Activated CD8-positive, alpha-beta memory T cell treated with anti-CD3 and anti-CD28 coated beads, Interleukin-2, amount 50 U/mL, for 1 hour (primary cell): ENCODE data around the gene PTPRK.

Experiments
- DNase-seq: peaks from one replicate; pipeline ENCODE4 v3.0.0-alpha.2; 2020; ENCODE audit errors: extremely low read depth

The PTPRK gene

DNA sequence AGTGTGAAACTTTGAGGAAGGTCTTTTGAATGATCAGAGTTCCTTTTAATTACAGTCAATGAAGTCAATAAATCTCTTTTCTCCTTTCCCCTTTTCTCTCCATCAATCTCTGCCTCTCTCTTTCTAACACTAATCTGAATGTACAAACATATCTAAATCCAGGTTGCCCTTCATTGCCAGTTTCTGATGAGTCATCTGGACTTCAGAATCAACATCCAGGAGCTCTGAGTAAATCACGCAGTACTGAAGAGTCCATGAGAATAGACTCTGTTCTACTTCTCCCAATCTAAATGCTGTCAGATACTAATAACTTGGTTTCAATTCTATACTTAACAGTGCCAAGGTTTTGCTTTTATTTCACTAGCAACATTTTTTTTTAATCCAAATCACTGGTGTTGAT lies 380.9 kb downstream of the PTPRK start:
- no peak for DNase-seq

DNA sequence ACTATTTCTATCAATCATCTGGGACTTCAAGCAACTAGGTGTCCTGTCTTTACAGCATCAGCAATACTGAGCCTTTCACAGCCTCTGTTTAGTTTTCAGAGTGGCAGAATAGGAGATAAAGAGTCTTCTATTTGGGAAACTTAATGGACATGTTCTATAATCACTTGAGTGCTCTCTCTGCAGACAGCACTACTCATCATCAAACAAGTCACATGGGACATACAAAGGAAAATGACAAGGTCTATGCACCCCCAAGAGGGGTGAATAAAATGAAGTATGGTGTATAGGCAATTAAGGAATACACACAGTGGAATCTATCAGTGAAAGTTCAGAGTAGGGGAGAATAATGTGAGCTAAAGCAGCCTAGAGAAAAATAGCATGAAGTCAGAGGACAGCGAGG lies 381.7 kb downstream of the PTPRK start:
- no peak for DNase-seq

DNA sequence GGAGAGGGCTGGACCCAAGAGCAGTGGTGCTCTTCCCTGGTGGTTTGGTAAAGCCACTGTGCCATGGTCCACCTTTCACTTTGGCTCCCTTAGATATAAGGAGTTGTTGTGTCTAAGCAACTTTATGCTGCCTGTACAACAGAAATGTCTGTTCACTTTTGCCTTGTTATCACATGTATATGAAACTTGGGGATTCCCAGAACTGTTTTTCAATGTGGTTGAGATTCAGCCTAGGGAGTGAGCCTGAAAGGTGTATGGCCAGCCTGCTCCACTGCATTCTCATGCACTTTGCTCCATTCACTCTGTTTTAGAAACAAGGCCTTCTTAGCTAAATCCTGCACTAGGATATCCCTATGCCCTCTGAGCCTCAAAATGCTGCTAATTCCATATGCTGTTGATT lies 385.1 kb downstream of the PTPRK start:
- no peak for DNase-seq

DNA sequence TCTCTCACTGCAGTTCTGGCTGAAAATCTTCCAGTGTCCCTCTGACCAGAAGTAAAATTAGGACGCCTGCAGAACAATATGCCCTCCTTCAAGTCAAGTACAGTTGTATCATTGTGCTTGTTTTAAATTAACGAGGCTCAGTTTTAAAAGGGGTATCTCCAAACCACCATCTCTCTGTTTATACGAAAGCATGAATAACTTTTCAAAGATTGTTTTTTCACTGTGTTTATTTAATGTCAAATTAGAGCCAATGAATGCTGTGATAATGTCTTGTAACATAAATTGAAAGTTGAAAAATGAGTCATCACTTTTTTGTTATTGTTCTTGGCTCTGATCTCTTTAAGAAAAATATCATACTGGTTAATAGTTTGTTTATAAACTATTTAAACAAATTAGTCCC lies 388.8 kb downstream of the PTPRK start:
- DNase-seq = no peak

DNA sequence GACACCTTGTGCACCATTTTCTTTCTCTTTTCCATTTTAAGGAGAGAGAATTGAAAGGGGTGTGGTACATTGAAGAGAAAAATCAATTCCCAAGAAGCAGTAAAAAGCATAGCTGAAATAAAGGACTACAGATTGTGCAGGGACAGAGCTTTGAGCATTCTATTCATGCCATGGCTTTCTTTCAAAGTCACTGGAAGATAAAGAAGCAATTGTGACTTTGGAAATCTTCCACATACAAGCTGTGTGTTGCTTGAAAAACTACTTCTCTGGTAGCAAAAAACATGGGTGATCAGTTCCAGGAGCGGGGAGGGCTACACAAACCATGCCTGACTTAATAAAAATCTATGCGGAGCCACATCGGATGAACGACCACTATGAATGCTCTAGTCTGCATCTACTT lies 389.4 kb downstream of the PTPRK start:
- no peak for DNase-seq

DNA sequence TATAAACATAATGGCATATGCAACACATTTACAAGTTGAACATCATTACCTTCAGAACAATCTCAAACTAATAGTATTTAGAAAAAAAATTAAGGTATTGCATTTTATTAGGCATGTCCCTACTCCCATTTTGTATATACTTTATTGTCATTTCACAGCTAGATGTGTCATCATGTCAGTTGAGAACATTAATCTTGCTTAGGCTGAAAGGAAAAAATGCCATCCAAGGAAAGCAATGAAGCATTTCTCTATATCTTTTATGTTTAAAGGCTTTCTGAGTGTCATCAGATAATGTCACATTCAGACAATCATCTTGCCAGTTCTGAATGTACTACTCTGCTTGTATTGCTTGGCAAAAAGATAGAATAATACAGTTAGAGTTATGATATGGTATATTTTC lies 390.7 kb downstream of the PTPRK start:
- no peak for DNase-seq

DNA sequence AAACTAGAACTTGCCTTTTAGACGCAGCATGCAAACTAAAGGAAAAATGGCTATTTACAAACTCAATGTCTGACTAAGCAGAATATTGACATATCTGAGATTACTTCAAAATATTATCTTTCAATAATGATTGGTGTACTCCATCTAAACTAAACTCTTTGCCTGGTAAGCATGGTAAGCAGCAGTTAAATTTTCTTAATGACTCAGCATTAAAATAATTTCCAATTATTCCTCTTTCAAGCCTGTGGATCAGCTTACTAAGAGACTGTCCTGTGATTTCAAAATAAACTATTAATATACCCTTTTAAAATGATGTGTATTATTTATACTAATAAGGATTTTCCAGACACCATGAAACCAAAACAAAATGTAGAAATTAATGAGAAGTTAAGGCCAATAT lies 392.7 kb downstream of the PTPRK start:
- no peak for DNase-seq

DNA sequence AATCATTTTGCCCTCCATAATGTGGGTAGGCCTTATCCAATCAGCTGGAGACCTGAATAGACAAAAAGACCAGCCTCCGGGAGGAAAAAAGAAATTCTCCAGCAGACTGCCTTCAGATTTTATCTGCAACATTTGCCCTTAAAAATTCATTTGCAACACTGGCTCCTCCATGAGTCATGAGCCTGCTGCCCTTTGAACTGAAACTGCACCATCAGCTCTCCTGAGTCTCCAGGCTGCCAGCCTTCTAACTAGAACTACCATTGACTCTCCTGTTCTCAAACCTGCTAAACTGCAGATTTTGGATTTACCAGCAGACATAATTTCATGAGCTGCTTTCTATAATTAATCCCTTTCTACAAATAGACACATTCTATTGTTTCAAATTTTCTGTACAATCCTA lies 395.7 kb downstream of the PTPRK start:
- no peak for DNase-seq

DNA sequence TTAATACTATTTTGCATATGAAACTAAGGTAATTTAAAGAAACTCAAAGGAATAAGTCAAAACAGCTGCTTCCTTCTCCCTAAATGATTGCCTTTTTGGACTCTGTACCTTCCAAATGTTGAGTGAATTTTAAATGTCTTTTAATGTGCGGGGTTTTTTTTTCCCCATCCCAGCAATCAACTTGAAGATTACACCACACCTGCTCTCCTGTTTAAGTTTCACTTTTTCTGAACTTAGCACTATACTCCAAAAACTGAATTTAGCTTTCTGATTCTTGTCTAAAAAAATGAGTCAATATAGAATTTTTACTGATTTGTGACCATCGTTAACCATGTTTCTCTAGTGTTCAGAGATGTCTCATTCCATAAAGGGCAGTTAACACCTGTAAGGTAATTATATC lies 398.8 kb downstream of the PTPRK start:
- DNase-seq = no peak

DNA sequence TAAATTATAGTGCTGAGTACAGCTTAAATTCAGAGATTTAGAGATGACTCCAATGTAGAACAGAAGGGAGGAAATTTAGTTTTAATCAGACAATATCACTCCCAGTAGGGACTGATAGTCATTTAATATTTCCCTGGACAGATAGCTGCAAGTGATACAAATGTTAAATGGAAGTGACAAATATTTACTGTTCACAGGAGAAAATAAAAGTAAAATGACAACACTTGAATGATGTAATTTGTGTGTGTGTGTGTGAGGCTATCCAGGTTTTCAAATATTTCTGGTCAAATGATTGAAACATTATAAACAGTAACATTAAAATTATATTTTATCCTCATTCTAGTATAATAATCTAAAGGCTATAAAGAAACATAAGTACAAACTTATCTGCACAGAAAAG lies 399.2 kb downstream of the PTPRK start:
- no peak for DNase-seq

DNA sequence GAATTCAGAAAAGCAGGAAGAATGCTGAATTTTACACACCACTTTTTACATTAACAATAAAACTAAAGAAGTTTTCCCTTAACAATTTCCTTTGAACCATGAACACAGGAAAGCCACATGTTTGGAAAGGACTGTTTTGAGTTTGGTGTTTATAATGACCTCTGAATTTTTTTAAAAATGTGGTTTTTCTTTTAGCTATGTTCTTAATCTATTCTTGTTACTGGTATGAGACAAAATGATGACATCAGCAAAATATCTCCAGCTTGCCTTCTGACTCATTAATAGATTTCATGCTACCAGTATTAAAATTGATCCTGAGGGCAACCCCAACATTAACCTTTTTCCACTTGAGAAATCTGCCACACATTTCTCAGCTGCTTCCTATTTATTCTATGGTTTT lies 402.0 kb downstream of the PTPRK start:
- no peak for DNase-seq

DNA sequence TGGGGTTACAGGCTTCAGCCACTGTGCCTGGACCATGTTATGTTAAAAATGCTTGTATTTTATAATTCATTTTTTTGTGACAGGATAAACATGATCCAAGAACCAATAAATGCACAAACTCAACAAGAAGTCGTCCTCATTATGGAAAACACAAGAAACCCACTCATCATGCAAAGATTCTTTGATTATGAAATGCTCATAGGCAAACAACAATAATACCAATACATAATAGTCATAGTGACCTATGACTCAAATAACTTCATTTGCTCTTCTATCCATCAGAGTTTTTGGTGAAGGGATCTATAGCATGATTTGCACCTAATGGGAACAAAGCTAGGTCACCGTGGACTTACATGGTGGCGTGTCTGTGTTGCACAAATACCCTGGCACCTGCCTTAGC lies 402.5 kb downstream of the PTPRK start:
- no peak for DNase-seq

DNA sequence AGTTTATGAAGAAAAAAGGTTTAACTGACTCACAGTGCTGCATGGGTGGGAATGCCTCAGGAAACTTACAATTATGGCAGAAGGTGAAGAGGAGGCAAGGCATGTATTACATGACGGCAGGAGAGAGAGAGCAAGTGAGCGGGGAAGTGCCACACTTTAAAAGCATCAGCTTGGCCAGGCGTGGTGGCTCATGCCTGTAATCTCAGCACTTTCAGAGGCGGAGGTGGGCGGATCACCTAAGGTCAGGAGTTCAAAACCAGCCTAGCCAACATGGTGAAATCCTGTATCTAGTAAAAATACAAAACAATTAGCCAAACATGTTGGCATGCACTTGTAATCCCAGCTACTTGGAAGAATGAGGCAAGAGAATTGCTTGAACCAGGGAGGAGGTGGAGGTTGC lies 406.2 kb downstream of the PTPRK start:
- DNase-seq = no peak

DNA sequence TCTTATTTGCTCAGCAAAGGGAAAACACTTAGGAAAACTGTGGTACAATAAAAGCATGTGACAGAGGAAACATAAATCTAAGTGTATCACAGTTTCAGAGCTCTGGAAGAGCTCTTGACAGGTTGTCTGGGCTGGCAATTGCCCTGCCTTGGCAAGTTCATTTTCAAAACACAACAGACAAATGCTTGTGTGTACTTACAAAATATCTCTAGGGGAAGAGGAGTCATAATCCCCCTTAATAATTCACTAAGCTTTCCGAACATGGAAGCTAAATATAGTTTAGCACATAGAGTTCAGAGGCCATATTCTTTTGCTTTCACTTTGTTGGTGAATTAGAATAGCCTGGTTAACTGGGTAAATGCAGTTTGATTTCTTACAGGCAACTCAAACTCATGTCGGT lies 407.9 kb downstream of the PTPRK start:
- no peak for DNase-seq

DNA sequence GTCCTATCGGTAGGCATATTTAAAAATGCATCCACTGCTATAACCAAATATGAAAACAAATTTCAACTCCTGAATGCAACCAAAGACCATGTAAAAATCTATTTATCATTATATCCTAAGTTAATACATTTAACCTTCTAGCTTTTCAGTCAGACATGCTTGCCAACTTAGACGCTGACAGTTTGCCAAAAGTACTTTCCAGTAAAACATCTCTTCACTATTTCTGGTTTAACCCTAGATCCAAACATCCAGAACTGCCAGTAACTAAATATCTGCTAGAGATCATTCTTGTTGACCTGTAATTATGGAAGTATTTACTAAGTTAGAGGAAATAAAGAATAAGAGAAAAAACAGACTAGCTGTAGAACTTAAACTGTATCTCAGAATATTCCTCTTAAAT lies 409.3 kb downstream of the PTPRK start:
- no peak for DNase-seq

DNA sequence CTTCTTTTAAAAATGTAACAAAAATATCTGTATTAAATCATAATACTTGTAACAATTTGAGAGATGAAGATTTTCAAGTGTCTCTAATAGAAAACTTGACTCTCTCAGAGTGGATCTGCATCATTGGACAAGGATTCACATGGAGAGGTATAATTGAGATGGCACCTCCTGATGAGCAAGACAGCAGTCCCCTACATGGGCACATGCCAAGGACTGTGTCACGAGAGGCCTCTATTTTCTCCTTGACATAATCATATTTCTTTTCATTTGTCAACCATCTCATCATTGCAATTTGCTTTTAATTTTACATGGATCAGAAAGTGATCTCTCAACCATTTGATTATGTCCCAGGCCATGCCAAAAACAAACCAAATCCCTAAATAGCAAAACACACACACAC lies 412.7 kb downstream of the PTPRK start:
- no peak for DNase-seq

DNA sequence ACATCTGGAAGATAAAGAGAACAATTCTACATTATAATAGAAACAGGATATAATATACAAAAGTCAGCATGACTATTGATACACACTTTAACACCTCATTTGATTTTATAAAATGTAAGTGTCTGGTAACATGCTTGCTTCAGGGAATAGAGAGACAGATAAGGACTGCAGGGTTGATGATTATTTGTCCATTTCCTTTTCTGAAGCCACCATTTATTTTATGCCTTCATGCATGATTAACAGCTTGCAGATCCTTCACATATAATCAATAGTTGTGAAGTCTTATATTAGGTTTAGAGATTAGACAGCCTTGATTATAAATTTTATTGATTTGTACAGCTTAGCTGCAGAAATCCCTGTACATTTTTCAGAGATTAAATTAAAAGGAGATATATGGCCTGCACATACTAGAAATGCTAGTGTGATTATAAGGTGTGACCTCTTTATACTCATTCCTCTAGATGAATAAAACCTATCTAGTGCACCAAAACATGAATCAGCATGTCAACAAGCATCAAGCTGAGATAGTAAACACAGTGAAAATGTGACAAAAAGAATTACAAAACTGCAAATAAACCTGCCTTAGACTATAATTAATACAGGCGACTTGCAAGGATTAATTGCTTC lies 420.7 kb downstream of the PTPRK start:
- no peak for DNase-seq

DNA sequence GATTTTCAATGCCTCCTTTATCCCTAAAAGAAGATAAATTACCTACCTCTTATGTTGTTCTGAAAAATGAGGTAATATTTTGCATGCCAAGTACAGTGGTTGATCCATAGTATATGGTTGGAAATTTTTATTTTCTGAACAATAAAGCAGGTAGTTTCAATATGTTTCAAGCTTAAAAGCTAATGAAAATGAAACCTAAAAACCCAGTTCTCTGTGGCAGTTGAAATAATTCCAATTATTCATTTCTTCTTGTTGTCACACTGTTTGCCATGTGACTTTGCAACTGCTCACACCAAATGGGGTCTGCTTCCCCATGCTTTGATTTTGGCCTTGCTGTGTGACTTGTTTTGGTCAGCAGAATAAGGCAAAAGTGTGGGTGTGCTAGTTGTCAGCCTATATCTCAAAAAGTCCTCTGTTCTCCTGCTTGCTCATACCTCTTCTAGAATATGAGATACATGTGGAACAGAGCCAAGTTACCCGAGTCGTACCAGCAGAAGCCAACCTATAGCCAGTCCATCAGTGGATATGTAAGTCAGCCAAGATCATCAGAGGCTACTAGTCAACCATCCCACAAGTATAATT lies 422.3 kb downstream of the PTPRK start:
- no peak for DNase-seq

DNA sequence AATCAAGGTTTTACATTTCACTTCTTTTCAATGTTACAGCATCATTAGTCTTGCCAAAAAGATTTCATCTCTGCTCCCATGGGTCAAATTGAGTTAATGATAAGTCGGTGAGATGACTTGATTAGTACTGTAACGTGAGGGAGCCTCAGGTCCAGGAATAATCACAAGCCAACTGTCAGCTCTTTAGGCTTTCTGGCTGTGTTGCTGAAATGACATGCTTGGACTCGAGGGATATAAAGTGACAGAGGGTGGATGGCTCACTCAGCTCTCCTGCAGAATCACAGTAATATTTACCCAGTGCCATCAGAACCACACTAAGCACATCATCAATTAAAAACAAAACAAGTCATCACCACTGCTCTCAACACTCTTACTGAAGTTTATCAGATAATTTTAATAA lies 423.4 kb downstream of the PTPRK start:
- no peak for DNase-seq

DNA sequence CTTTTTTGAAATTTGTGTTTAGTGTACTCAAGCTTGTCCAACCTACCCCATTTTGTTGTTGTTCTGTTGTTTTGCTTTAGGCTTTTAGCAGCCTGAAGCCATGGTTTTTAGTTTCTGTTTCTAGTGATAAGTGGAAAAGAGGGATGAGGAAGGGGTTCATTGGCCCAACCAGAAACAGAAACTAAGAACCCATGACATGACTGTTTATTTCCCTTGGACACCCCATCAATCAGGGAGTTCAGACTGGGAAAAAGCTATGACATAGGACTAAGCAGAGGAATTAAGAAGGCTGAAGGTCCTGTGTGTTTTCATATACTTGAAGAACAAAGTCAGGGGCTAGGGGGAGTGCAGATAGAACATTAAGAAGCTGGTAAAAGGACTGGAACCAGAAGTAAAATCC lies 425.0 kb downstream of the PTPRK start:
- DNase-seq = no peak

DNA sequence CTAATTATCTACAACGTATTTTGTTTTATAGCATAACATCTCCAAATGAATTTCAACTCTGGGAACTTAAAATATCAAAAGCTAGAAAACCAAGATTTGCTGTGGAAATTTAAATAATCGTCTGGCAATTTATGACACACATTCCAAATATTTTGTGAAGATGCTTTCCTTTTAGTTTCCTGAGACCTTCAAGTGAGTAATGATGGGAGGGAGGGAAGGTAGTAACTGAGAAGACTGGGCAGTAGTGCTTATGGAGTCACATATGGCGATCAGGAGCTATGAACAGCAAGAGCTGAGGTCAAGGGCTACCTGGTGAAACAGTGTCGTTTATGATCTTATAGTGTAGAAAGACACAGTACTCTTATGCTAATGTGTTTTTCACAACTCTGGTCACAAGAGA lies 441.4 kb downstream of the PTPRK start:
- no peak for DNase-seq

DNA sequence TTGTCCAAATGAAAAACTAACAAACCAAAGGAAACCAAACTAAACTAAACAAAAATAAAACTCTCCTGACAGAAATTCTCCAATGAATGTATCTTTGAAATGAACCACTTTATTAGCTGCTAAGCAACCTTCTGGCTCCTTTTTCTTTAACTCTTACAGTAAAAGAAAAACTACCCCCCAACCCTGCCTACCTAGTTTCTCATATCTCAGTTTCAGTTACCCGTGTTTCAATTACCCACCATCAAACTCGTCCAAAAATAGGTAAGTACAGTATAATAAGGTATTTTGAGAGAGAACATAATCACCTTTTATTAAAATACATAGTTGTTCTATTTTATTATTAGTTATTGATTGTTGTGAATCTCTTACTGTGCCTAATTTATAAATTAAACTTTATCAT lies 442.1 kb downstream of the PTPRK start:
- DNase-seq = no peak

DNA sequence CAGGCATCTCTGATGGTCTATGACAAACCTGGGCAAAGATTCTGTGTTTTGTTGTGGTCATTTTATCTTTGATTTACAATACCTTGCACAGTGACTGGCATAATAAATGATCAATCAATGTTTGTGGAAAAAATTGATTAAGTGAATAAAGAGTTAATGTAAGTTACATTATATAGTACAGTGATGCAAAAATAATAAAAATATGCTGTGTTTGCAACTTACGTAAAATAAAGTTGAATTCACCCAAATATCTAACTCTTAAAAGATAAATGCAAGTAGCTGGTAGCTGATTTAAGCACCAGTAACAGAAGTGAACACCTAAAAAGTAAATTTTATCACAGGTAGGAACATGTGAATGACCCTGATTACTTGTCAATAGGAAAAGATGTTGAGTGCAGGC lies 443.6 kb downstream of the PTPRK start:
- no peak for DNase-seq

DNA sequence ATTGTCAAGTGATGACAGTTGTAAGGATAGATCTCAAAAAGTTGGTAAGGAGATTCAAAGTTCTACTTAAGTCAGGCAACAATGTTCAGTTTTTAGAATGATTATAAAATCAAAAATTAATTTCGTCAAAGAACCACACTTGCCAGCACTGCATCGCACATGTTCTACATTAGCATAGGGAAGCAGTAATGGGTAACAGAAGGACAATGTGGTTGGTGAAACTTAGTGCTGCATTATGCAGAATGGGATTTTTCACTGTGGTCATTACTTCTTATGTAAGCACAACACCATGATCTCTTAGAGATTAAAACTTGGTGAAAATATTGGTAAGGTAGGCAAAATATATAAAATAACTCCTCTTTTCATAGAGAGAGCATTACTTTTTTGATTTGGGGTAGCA lies 445.8 kb downstream of the PTPRK start:
- no peak for DNase-seq
